DND-41 (cell line): ENCODE results near the gene METTL24.

ENCODE experiments used
- EZH2 ChIP-seq: IDR thresholded peaks from 3 replicates; pipeline ENCODE4 v1.6.1; 2012; ENCODE audit warnings: borderline replicate concordance, low read depth, mild to moderate bottlenecking, moderate library complexity, low read length, inconsistent platforms; ENCODE audit not compliant: severe bottlenecking
- TF ChIP-seq, protein P1 (sequence below): IDR thresholded peaks from 2 replicates; pipeline ENCODE4 v1.5.1; 2012; ENCODE audit warnings: borderline replicate concordance, low read length, moderate library complexity, mild to moderate bottlenecking; ENCODE audit not compliant: poor library complexity, severe bottlenecking; ENCODE audit errors: extremely low read depth

DNA sequence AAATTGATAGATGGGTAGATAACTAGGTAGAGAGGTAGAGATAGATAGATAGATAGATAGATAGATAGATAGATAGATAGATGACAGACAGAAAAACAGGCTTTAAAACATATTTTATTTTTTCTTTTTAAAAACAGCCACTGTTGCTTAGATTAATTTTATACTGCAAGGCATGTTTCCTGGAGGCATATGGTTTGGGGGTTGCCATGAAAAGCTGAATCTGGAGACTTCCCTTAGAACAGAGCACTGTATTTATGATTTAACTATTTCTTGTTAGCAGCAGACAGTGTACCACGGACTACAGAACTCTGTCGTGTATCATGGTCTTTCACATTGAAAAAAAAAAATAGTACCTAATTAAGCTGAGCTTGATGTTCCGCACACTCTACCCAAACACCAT lies 38.8 kb downstream of the METTL24 start:
- TF ChIP-seq, protein P1, sequence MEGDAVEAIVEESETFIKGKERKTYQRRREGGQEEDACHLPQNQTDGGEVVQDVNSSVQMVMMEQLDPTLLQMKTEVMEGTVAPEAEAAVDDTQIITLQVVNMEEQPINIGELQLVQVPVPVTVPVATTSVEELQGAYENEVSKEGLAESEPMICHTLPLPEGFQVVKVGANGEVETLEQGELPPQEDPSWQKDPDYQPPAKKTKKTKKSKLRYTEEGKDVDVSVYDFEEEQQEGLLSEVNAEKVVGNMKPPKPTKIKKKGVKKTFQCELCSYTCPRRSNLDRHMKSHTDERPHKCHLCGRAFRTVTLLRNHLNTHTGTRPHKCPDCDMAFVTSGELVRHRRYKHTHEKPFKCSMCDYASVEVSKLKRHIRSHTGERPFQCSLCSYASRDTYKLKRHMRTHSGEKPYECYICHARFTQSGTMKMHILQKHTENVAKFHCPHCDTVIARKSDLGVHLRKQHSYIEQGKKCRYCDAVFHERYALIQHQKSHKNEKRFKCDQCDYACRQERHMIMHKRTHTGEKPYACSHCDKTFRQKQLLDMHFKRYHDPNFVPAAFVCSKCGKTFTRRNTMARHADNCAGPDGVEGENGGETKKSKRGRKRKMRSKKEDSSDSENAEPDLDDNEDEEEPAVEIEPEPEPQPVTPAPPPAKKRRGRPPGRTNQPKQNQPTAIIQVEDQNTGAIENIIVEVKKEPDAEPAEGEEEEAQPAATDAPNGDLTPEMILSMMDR = no peak
- no peak for TF ChIP-seq EZH2
